NCI-H187 (cell line): ENCODE data around the gene LMNTD2.

Source experiments
- DNase-seq, 2 experiments: peaks; one replicate each; lab custom pipeline; 2025; lab: John Stamatoyannopoulos, UW

LMNTD2 gene

GRCh38 chr11:507727-508515 lies 52.6 kb downstream of the LMNTD2 start:
- DNase-seq, result no peak

GRCh38 chr11:506995-507726 lies 53.4 kb downstream of the LMNTD2 start, which contains the start of gene RNH1:
Gene RNH1, minus strand, starts transcription at chr11:507242. Its CDS starts 5,080 bp downstream, at chr11:502162.
- DNase-seq, result peak; percentile 87 to 94

GRCh38 chr11:506238-506994 lies 54.1 kb downstream of the LMNTD2 start:
- peak; percentile 93 to 97 for DNase-seq

GRCh38 chr11:504994-505344 lies 55.6 kb downstream of the LMNTD2 start:
- no peak for DNase-seq
